Retina (tissue), 1 donor: ENCODE results near the gene SVEP1.
"Not testable (repeated sequence)": the region's sequence is repeated elsewhere in the genome, so short reads cannot be mapped to it uniquely, and the experiment has no call there.

Experiments
- DNase-seq: peaks from one replicate; pipeline ENCODE4 v3.0.0-alpha.2; 2016

The SVEP1 gene

DNA sequence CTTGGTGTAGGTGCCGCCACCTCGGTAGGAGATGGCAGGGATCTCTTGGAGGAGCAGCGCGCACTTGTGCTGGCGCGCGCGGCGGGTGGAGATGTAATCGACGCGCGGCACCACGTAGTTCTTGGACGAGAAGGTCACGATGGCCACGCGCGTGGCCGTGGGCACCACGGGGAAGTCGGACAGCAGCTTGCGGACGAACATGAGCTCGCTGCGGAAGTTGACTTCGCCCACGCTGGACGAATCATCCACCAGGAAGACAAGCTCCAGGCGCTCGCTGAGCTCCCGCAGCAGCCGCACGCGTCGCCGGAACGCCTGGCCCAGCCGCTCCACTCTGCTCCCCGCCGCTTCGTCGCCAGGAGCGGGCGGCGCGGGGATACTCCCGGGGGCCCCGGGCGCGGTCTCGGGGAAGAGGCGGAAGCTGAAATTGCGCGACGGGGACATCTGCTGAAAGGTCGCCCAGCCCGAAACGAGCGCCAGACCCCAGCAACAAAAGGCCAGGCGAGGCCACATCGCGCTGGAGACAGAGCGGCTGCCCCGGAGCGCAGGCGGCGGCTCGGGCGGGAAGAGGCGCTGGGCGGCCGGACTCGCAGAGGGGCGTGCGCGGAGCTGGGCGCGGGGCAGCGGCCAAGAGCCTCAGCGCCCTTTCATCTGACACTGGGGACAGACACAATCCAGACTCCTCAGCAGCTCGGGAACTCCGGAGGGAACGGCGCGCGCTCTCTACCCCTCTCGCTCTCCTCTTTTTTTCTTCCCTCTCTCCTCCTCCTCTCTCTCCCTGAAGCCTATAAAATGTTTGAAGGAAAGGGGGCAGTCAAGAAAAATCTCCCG lies at the start of gene SVEP1:
TSS of gene SVEP1 (minus strand) at position 708 of the 828 bp plus-strand sequence. CDS start at position 510, 198 bp downstream.
- DNase-seq, result peak; percentile 90

DNA sequence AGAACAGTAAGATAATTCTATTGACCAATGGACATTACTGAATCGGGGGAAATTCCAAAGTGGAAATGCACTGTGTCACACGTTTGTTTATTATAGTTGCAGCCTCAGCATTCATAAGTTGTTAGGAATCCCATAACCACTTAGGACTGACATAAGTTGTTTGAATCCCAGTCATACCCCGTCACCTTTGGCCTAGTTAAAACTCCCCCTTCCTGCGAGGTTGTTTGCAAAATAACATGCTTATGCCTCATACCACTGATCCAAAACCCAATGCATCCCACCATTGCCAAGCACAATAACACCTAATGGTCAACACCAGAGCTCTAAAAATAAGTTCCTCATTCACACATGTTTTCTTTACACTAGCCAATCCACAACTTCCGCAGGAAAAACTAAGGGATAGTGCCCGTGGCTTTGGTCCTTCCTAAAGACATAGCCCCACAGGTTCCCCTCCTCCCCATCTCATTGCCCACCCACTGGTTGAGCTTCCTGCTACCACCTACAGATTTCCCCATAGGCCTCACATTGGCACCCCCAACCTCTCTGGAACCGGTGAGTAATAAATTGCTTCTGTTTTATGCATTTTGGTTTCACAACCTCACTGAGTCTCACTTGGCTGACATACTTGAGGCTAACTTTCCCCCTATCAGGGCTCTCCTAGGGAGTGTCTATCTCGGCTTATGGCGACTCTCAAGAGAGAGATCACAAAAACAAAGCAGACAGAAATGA lies 46.7 kb upstream of the SVEP1 start:
- no peak for DNase-seq

DNA sequence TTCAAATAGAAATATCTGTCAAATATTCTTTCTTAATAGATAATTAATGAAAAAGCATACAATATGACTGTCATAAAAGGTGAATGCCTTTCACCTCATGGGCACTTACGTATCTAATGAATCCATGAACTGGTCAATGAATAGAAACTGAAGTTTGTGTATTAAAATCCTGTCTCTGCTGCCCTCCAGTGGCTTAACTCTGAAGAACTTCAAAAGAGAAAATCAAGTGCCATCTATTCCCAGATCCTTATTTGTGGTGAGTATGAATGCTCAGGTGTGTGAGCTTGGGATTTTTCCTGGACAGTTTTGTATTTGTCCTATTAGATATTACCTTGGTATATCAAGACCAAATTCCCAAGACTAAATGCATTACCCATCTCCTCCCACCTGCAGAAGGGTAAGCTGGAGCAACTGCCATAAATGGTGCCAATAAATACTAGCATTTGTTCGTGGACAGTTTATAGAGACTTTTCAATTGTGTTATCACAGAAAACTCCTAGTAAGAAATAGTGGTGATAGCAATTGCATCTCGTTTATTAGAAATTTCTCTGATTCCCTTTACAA lies 44.0 kb upstream of the SVEP1 start:
- peak; percentile 51 for DNase-seq

DNA sequence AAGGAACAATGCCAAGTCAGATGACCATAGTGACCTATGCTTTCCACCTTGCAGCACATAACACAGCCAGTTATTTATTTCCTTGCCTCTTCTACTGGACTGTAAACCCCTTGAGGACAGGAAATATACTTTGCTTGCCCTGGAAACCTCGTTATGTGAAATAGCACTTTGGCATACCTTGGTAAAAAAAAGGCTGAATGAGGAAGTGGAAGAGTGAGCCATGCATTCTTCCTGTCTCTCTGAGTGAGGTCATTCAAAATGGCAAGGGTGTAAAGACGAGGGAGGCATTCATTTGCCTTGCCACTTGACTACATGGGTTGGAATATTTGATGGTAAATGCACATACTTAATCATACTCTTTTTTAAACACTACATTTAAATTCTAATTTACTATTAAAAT lies 42.8 kb upstream of the SVEP1 start:
- DNase-seq, result no peak

DNA sequence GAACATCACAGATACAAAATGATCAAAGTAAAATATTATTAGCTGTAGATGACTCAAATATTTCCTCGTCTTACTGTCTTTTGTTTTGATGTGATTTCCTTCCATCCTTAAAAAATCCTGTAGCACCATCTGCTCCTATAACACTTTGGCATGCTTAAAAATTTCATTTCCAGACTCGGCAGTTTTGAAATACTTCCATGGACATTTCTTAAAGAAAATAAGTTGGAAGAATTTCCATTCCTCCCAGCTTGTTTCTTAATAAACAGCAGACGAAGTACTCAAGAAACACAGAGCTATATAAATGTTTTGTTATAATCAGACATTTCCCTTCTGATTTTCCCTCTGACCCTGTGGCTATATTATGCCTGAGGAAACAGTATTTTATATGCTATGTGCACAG lies 41.2 kb upstream of the SVEP1 start:
- DNase-seq, result no peak

- DNase-seq, result no peak
Measured at GRCh38 chr9:110619831-110620230, 40.3 kb upstream of the SVEP1 start.

DNA sequence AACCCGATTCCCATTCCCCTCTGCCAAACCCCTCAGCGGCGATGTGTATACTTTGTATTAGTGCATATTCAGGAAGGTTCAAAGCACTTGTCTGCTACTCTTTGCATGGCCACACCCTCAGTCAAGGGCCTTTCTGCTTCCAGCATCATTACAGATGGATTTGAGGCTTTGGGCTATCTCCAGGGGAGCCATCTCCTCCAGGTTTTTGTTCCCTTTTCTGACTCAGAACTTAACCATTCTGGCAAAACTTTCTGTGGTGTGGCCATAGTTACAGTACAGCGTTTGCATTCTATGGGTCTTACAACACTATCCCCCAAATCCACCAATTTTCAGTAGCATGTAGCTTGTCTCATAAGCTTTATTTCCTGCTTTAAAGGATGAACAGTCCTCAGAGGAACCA lies 36.0 kb upstream of the SVEP1 start:
- DNase-seq, result no peak

DNA sequence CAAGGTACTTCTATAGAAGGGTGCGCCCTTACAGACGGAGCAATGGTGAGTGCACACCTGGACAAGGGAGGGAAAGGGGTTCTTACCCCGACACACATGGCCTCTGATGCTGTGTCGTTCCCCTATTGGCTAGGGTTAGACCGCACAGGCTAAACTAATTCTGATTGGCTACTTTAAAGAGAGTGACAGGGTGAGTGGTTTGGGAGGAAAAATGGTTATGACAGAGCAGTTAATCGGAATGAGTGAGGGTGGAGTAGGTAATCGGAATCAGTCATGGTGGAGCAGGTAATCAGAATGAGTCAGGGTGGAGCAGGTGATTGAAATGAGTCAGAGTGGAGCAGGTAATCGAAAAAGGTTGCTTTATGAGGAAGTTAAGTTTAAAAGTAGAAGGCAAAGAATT lies 35.0 kb upstream of the SVEP1 start:
- not testable (repeated sequence) for DNase-seq

DNA sequence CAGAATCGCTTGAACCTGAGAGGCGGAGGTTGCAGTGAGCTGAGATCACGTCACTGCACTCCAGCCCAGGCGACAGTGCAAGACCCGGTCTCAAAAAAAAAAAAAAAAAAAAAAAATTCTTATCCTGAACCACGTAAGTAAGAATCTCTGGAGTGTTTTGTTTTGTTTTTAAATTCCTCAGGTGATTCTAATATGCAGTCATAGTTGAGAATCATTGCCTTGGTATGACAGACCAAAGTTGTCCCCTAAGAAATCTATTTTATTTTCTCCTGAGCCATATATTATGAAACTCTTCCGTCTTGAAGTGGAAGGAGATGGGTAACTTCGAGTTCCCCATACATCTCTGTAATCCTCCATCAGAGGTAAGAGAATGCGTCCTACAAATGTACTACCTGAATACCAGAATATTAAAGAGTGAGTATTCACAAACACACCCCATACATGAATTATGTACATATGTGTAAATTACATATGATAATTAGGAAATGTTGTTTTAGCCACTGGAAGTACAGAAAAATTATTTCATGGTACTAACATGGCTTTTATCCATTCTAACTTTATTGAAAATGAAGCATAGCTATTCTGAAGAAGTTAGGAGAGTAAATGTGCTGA lies 26.7 kb upstream of the SVEP1 start:
- DNase-seq, result no peak

- no peak for DNase-seq
Measured at GRCh38 chr9:110605565-110605964, 26.0 kb upstream of the SVEP1 start.

- no peak for DNase-seq
Measured at GRCh38 chr9:110604171-110604601, 24.6 kb upstream of the SVEP1 start.

DNA sequence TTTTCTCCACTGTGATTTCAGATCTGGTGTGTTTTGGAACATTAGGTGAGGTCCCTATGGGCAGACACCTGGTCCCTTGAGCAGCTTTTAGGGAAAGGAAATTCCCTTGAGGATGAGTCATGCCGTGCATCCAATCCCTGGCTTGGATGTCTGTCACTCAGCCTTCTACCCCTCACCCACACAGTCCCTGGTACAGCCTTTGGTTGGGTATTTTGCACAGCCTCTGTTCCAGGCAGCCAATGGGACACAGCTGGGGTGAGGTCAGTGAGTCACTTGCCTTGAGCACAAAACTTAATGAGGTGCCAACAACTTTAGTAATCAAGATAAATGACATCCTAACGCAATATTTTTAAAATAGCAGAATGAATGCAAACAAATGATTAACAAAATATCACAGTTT lies 22.7 kb upstream of the SVEP1 start:
- DNase-seq, result no peak

GRCh38 chr9:110601098-110601497 lies 21.6 kb upstream of the SVEP1 start:
- DNase-seq, result no peak

GRCh38 chr9:110599468-110599867 lies 19.9 kb upstream of the SVEP1 start:
- DNase-seq, result peak; percentile 47

DNA sequence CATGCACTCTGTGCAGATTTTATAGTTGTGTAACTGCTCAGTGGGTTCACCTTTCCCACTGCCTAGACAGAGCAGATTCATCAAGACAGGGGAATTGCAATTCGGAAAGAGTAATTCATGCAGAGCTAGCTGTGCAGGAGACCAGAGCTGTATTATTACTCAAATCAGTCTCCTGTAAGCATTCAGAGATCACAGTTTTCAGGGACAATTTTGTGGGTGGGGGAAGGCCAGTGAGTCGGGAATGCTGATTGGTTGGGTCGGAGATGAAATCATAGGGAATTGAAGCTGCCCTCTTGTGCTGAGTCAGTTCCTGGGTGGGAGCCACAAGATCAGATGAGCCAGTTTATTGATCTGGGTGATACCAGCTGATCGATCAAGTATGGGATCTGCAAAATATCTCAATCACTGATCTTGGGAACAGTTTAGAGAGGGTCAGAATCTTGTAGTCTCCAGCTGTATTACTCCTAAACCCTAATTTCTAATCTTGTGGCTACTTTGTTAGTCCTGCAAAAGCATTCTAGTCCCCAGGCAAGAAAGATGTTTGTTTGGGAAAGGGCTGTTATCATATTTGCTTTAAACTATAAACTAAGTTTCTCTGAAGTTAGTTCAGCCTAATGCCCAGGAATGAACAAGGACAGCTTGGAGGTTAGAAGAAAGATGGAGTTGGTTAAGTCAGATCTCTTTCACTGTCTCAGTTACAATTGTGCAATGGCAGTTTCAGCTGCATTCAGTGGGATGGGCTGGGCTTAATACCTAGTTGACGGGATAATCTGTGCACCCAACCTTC lies 12.7 kb upstream of the SVEP1 start:
- no peak for DNase-seq

GRCh38 chr9:110591526-110591925 lies 12.0 kb upstream of the SVEP1 start:
- no peak for DNase-seq

DNA sequence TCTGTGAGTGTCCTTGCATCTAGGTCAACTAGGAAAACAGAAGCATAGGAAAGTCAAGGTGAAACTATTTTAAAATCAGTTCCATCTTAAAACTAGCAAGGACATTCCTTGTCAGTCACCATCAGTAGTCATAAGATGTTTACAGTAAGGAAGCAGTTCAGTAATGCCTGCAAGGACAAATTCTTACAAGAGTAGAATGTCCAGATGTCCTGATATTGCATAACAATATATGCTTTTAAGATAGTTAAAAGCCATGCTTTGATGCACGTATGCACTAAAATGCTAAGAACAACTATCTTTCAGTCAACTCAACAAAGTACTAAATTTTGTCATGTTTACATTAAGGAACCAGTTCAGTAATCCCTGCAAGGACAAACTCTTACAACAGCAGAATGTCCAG lies 11.3 kb upstream of the SVEP1 start:
- no peak for DNase-seq

DNA sequence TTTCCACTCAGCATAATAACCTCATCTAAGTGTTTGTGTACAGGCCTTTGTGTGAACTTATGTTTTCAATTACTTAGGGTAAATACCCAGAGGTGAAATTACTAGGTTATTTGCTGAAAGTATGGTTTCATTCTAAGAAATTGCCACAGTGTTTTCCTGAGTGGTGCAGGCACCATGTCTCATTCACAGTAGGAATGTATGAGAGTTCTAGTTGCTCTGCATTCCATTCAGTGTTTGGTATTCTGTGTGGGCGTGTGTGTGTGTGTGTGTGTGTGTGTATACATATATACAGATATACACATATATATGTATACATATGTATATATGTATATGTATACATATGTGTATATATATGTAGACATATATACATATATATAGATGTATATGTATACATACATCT lies 8.8 kb upstream of the SVEP1 start:
- DNase-seq, result no peak

DNA sequence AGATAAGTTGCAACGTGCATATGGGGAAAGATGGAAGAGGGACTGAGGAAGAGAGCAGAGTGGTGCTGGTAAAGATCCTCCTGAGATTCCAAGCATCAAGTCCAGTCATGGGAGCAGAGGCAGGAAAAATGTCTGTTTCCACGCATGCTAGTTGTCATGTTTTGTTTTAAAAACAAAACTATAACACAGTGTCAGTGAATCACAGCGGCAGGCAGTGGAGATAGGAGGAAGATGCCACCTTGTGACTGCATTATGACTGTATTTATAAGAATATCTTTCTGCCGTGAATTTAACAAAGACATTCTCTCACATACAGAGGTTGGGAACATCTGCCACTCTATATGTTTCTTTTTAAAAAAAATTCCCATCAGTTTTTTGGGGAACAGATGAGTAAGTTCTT lies 3.7 kb upstream of the SVEP1 start:
- no peak for DNase-seq

DNA sequence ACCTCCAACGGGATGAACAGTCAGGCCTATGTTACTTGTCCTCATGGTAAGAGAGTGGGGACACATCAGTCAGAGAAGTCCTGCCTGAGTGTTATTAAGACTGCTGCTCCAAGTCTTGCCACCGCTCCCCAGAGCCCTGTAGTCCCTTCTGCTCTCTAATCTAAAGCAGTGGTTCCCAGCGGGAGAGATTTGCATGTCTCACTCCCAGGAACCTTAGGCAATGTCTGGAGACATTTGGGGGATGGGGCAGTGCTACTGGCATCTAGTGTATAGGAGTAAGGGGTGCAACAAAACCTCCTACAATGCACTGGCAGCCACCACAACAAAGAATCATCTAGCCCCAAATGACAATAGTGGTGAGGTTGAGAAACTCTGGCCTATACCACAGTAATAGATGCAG lies 2.6 kb upstream of the SVEP1 start:
- no peak for DNase-seq

GRCh38 chr9:110580850-110581249 lies 1.3 kb upstream of the SVEP1 start:
- no peak for DNase-seq

DNA sequence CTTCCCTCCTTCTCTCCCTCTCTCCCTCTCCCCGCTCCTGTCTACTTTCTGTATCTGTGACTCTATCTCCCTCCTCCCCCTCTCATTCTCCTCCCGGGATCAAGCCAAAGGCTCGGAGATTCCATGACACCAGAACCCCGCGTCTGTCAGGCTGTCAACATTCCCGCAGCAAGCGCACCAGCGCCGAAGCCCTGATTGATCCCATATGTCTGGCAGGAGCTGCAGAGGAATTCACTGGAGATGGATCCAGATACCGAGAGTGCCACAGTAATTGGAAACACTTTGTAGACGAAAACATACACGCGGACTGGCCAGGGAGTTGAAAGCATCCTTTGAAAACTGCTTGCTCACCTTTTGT lies 300 bp upstream of the SVEP1 start:
- DNase-seq, result no peak

- DNase-seq, result no peak
Measured at GRCh38 chr9:110578575-110579033, 937 bp downstream of the SVEP1 start.
